Ascending aorta (tissue), 2 donors: ENCODE measurements around the gene MUC5B. TPM values are rescaled to one million over a fixed set of nuclear protein-coding genes. Genes with fewer than 3 reads are reported as not detected.

ENCODE experiments used
- DNase-seq, 2 donors: peaks; one replicate each; pipeline ENCODE4 v3.0.0-alpha.2; 2019; ENCODE audit warnings: low spot score in 2 of 2
- H3K27ac ChIP-seq, 2 donors: fragments of 200-600 bp; sonication (generic); one replicate each; pipeline ENCODE4 v1.5.1; 2016 to 2017; ENCODE audit warnings: mild to moderate bottlenecking in 1 of 2
- H3K27me3 ChIP-seq: fragments of 200-600 bp; sonication (generic); one replicate; pipeline ENCODE4 v1.5.1; 2017
- H3K36me3 ChIP-seq, 2 donors: fragments of 200-600 bp; sonication (generic); one replicate each; pipeline ENCODE4 v1.5.1; 2016
- H3K4me1 ChIP-seq, 2 donors: fragments of 200-600 bp; sonication (generic); one replicate each; pipeline ENCODE4 v1.5.1; 2016 to 2017; ENCODE audit warnings: mild to moderate bottlenecking in 1 of 2
- H3K4me3 ChIP-seq, 2 donors: fragments of 200-600 bp; sonication (generic); one replicate each; pipeline ENCODE4 v1.5.1; 2016 to 2017; ENCODE audit warnings: mild to moderate bottlenecking in 1 of 2
- H3K9me3 ChIP-seq, 2 donors: fragments of 200-600 bp; sonication (generic); one replicate each; pipeline ENCODE4 v1.5.1; 2016
- intact Hi-C: fragments of 100-400 bp; cut with DNase I; formaldehyde crosslinking; loops from one replicate; pipeline ENCODE4 v1.15.1; 2023
- total RNA-seq: library from RNA; depleted of rRNA; stranded (reverse); fragments of >200 nt; gene quantifications from one replicate; pipeline ENCODE4 v1.1.0, GENCODE V29; 2016
- TF ChIP-seq, protein P1 (sequence below), 3 experiments: fragments of 200-600 bp in 2 of 3; fragments of 450-650 bp in 1 of 3; sonication (generic) in 2 of 3; IDR thresholded peaks; one replicate each; pipeline ENCODE4 v1.5.1; 2016 to 2019; ENCODE audit warnings: antibody characterized with exemption in 3 of 3, mild to moderate bottlenecking in 1 of 3, moderate library complexity in 1 of 3

The MUC5B gene
- total RNA-seq, 1 donor from 2014 or later = under 0.01 TPM

DNA sequence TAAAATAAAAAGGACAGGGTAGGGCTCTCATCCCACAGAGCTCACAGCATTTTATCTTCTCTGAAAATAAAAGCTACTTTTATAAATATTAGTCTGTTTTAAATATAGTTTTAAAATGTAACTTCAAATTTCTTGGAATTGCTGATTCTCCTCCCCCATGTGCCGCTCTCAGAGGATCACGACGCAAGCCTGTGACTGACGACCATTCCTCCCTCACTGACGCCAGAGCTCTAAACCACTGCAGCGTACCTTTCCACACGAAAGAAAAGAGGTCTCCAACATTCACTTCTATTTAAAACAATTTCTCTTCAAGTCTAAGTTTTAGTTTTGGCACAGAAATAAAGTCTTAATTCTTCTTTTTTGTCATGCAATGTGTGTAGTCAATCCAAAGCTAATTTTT lies 77.3 kb downstream of the MUC5B start:
- intact Hi-C loops = loop anchor here (10.0 kb wide), 1 partner anchor 95 kb away; no protein-coding TSS in a partner anchor
- Histone ChIP-seq H3K4me3 (no peak overlapping the region), H3K9me3 (no peaks in the 10 kb centered on the region), H3K27ac (no peak overlapping the region), H3K27me3 (no peaks in the 10 kb centered on the region), H3K4me1 (peaks cover 0 to 9% of the 10 kb centered on the region in 2 donors), H3K36me3 (peaks cover 5 to 28% of the 10 kb centered on the region in 2 donors)
- TF ChIP-seq, protein P1, sequence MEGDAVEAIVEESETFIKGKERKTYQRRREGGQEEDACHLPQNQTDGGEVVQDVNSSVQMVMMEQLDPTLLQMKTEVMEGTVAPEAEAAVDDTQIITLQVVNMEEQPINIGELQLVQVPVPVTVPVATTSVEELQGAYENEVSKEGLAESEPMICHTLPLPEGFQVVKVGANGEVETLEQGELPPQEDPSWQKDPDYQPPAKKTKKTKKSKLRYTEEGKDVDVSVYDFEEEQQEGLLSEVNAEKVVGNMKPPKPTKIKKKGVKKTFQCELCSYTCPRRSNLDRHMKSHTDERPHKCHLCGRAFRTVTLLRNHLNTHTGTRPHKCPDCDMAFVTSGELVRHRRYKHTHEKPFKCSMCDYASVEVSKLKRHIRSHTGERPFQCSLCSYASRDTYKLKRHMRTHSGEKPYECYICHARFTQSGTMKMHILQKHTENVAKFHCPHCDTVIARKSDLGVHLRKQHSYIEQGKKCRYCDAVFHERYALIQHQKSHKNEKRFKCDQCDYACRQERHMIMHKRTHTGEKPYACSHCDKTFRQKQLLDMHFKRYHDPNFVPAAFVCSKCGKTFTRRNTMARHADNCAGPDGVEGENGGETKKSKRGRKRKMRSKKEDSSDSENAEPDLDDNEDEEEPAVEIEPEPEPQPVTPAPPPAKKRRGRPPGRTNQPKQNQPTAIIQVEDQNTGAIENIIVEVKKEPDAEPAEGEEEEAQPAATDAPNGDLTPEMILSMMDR (IDR thresholded peaks at IDR 0.05) = no peak
- no peak for DNase-seq

- H3K27ac ChIP-seq = no peak overlapping the region
- no peak overlapping the region for H3K4me3 ChIP-seq
- TF ChIP-seq, protein P1 (IDR thresholded peaks at IDR 0.05) = no peak
- peaks cover 0 to 9% of the 10 kb centered on the region in 2 donors for H3K4me1 ChIP-seq
- no peaks in the 10 kb centered on the region for H3K9me3 ChIP-seq
- intact Hi-C loops = loop anchor here (10.0 kb wide), 1 partner anchor 96 kb away; no protein-coding TSS in a partner anchor
- H3K27me3 ChIP-seq = no peaks in the 10 kb centered on the region
- DNase-seq = no peak
- H3K36me3 ChIP-seq = peaks cover 0 to 28% of the 10 kb centered on the region in 2 donors
Measured at GRCh38 chr11:1300569-1301187, 77.8 kb downstream of the MUC5B start.

GRCh38 chr11:1301220-1302000 lies 78.5 kb downstream of the MUC5B start:
- TF ChIP-seq, protein P1 (IDR thresholded peaks at IDR 0.05) = no peak
- no peaks in the 10 kb centered on the region for H3K27me3 ChIP-seq
- peaks cover 0 to 9% of the 10 kb centered on the region in 2 donors for H3K4me1 ChIP-seq
- no peak for DNase-seq
- H3K27ac ChIP-seq = no peak overlapping the region
- H3K4me3 ChIP-seq = no peak overlapping the region
- H3K36me3 ChIP-seq = peaks cover 0 to 24% of the 10 kb centered on the region in 2 donors
- intact Hi-C loops = loop anchor here (10.0 kb wide), 1 partner anchor 97 kb away; no protein-coding TSS in a partner anchor
- H3K9me3 ChIP-seq = no peaks in the 10 kb centered on the region

DNA sequence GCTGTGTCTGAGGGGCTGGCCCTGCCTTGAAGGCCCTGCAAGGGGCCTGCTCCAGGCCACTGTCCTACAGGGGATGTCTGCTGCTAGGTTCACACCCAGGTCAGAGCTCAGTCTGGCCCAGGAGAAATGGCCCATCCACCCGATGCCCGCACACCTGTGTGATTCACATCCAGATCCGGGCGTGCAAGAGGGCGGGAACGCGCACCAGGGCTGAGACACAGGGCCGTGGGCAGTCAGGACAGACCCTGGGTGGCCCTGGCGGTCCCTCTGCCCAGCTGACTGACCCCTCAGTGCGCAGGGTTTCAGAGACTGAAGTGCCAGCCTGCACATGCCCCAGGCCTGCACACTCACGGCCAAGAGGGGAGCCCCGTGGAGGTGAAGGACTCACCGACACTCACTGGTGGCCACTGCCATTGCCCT lies 79.2 kb downstream of the MUC5B start:
- Histone ChIP-seq H3K4me3 (no peak overlapping the region), H3K27ac (no peak overlapping the region), H3K4me1 (peaks cover 0 to 11% of the 10 kb centered on the region in 2 donors), H3K9me3 (no peaks in the 10 kb centered on the region), H3K36me3 (peaks cover 0 to 24% of the 10 kb centered on the region in 2 donors), H3K27me3 (no peaks in the 10 kb centered on the region)
- intact Hi-C loops = loop anchor here (10.0 kb wide), 1 partner anchor 97 kb away; no protein-coding TSS in a partner anchor
- TF ChIP-seq, protein P1 (IDR thresholded peaks at IDR 0.05) = no peak
- peak in 1 of 2 donors; percentile 45 for DNase-seq

GRCh38 chr11:1302461-1303125 lies 79.7 kb downstream of the MUC5B start:
- intact Hi-C loops = loop anchor here (10.0 kb wide), 1 partner anchor 98 kb away; no protein-coding TSS in a partner anchor
- no peak overlapping the region for H3K27ac ChIP-seq

More at GRCh38 chr11:1302461-1303125, 79.7 kb downstream of the MUC5B start:
- TF ChIP-seq, protein P1 (IDR thresholded peaks at IDR 0.05) = no peak
- Histone ChIP-seq H3K9me3 (no peaks in the 10 kb centered on the region), H3K4me3 (no peak overlapping the region), H3K4me1 (peaks cover 3 to 15% of the 10 kb centered on the region in 2 donors), H3K27me3 (no peaks in the 10 kb centered on the region), H3K36me3 (peaks cover 0 to 21% of the 10 kb centered on the region in 2 donors)
- DNase-seq = no peak
